Measurements from ENCODE around the gene SEBOX. TPM values are rescaled to one million over a fixed set of nuclear protein-coding genes. Genes with fewer than 3 reads are reported as not detected.

The SEBOX gene
- polyA plus RNA-seq, 10 donors: not detected

- DNase-seq: no peak
Observed at GRCh38 chr17:28368915-28369683, 4.1 kb upstream of the SEBOX start.

- no peak for DNase-seq
Observed at GRCh38 chr17:28368306-28368831, 3.4 kb upstream of the SEBOX start.

- no peak for DNase-seq
Observed at GRCh38 chr17:28367641-28368305, 2.8 kb upstream of the SEBOX start.

GRCh38 chr17:28366605-28367004 lies 1.6 kb upstream of the SEBOX start:
- no peak for DNase-seq

- DNase-seq: no peak
Observed at GRCh38 chr17:28365487-28365886, 488 bp upstream of the SEBOX start.

- DNase-seq: no peak
Observed at GRCh38 chr17:28363776-28364650, 986 bp downstream of the SEBOX start.

- no peak for DNase-seq
Observed at GRCh38 chr17:28363186-28363585, 1.8 kb downstream of the SEBOX start.

- no peak for DNase-seq
Observed at GRCh38 chr17:28357901-28358197, 7.2 kb downstream of the SEBOX start.

- peak; percentile 95 to 98 (median 97) for DNase-seq
Observed at GRCh38 chr17:28357061-28357900, 7.7 kb downstream of the SEBOX start, which contains the start of gene POLDIP2. TSS of gene POLDIP2 (minus strand) at chr17:28357527. CDS start at chr17:28357448, 79 bp downstream.

GRCh38 chr17:28350271-28350670 lies 14.7 kb downstream of the SEBOX start:
- no peak for DNase-seq

- DNase-seq: no peak
Observed at GRCh38 chr17:28348979-28349378, 16.0 kb downstream of the SEBOX start.

GRCh38 chr17:28347261-28347891 lies 17.6 kb downstream of the SEBOX start:
- DNase-seq: peak in 1 of 3 donors; percentile 59

- DNase-seq: no peak
Observed at GRCh38 chr17:28346746-28347246, 18.2 kb downstream of the SEBOX start.

- no peak for DNase-seq
Observed at GRCh38 chr17:28346199-28346580, 18.8 kb downstream of the SEBOX start.

GRCh38 chr17:28345419-28346198 lies 19.4 kb downstream of the SEBOX start:
- no peak for DNase-seq

- no peak for DNase-seq
Observed at GRCh38 chr17:28344435-28344901, 20.5 kb downstream of the SEBOX start.

- no peak for DNase-seq
Observed at GRCh38 chr17:28344011-28344410, 21.0 kb downstream of the SEBOX start.

- DNase-seq: no peak
Observed at GRCh38 chr17:28343491-28343932, 21.5 kb downstream of the SEBOX start.

GRCh38 chr17:28342313-28342712 lies 22.7 kb downstream of the SEBOX start:
- no peak for DNase-seq

- DNase-seq: no peak
Observed at GRCh38 chr17:28341516-28341915, 23.5 kb downstream of the SEBOX start.
